ENCODE data around the gene SIPA1. TPM values are rescaled to one million over a fixed set of nuclear protein-coding genes. Genes with fewer than 3 reads are reported as not detected.
A peak's percentile ranks its signal among the peaks of the same experiment; 100 is the strongest.

SIPA1 gene
- total and polyA plus RNA-seq, 2 of the 8 experiments (the other 6 are each of a cell fraction or from before 2014, with no cell fraction given), result 35.3 to 72.2 TPM

- Histone ChIP-seq H3K18ac (ENCODE audit: extremely low read depth, low read length) (no peak overlapping the region), H2BK5ac (ENCODE audit: low read depth, low read length) (peak overlapping the region; percentile 40; the same call in 1 of the 2 replicates), H2AK5ac (ENCODE audit: low read depth, low read length) (no peak overlapping the region), H4K20me1 (replicated peaks in 1 of 2; ENCODE audit: control insufficient read depth in 1 of 2, insufficient read depth in 2 of 2, low read length in 2 of 2) (peaks cover 0 to 9% of the 10 kb centered on the region in 2 experiments), H3K23ac (ENCODE audit: insufficient read length) (no peak overlapping the region), H3K14ac (ENCODE audit: insufficient read length) (no peak overlapping the region), H4K8ac (ENCODE audit: extremely low read depth, insufficient read depth, low read length) (no peak overlapping the region; the same call in 1 of the 2 replicates), H3K56ac (replicated peaks; ENCODE audit: insufficient read length, low read depth, low read length) (no peak overlapping the region), H3K9me3 (ENCODE audit: insufficient read depth in 2 of 2, low read depth in 1 of 2, low read length in 1 of 2) (no peaks in the 10 kb centered on the region), H3K4me1 (replicated peaks in 1 of 4; ENCODE audit: control insufficient read depth in 3 of 4, insufficient read depth in 4 of 4, low read length in 3 of 4) (peaks cover 3 to 37% (median 22%) of the 10 kb centered on the region in 4 experiments), H3K9ac (replicated peaks in 1 of 4; ENCODE audit: extremely low read depth in 1 of 4, low read depth in 3 of 4, low read length in 3 of 4) (no peak overlapping the region), H2BK20ac (ENCODE audit: low read length) (no peak overlapping the region), H3K27ac (ENCODE audit: low read depth, low read length) (no peak overlapping the region), H2BK120ac (replicated peaks; ENCODE audit: low read depth, low read length) (no peak overlapping the region), H3K79me1 (ENCODE audit: low read depth, low read length) (no peaks in the 10 kb centered on the region; the same call in 1 of the 2 replicates), H3K4me3 (ENCODE audit: extremely low read depth in 1 of 4, insufficient read depth in 2 of 4, low read depth in 3 of 4, low read length in 4 of 4) (no peak overlapping the region), H4K5ac (ENCODE audit: insufficient read length, low read depth, low read length) (no peak overlapping the region), H3K23me2 (ENCODE audit: low read depth, low read length) (peaks cover 8% of the 10 kb centered on the region; the same call in 1 of the 2 replicates), H3K36me3 (ENCODE audit: control insufficient read depth in 2 of 4, insufficient read depth in 4 of 4, low read length in 3 of 4) (peaks cover 2 to 12% (median 6%) of the 10 kb centered on the region in 4 experiments; a peak in 6 of 8 replicates), H2AFZ (ENCODE audit: low read length) (no peak overlapping the region), H4K91ac (replicated peaks; ENCODE audit: insufficient read length, low read length) (no peak overlapping the region), H3K79me2 (ENCODE audit: control insufficient read depth in 1 of 2, insufficient read depth in 2 of 2, low read length in 2 of 2) (no peaks in the 10 kb centered on the region), H3K4me2 (ENCODE audit: insufficient read depth in 1 of 2, low read depth in 2 of 2, low read length in 2 of 2) (no peak overlapping the region; a peak in 1 of 4 replicates), H2BK15ac (ENCODE audit: low read length) (0 out of 2 replicates have a peak overlapping the region, but pooled peaks have one; percentile 16), H2BK12ac (ENCODE audit: low read depth, low read length) (0 out of 2 replicates have a peak overlapping the region, but pooled peaks have one; percentile 80), H3K4ac (replicated peaks; ENCODE audit: insufficient read length, low read depth, low read length) (no peak overlapping the region), H3K27me3 (replicated peaks in 1 of 4; ENCODE audit: control insufficient read depth in 3 of 4, extremely low read depth in 1 of 4, insufficient read depth in 3 of 4, low read length in 3 of 4) (peaks cover 0 to 4% (median 2%) of the 10 kb centered on the region in 4 experiments; a peak in 2 of 7 replicates)
- no peak for DNase-seq (ENCODE audit: low read depth in 1 of 2, low spot score in 2 of 2)
- FAIRE-seq, result no peak
- ChIA-PET POLR2A (ENCODE audit: partially characterized antibody) (interaction anchor here (1.1 to 6.9 kb wide), 6 partner anchors 10 to 218 kb away, joined by 3 to 56 read pairs (median 8); partner anchors contain the start of genes CFL1 and RELA), CTCF (ENCODE audit: partially characterized antibody) (interaction anchor here (0.8 to 2.4 kb wide), 8 partner anchors 12 to 984 kb away, joined by 3 to 12 read pairs (median 4); partner anchors contain the start of genes AP5B1 and KAT5)
- 94% methylated on average over 35 of the region's 35 CpGs; no CpG with 5 or more reads in 1 of the 2 experiments for WGBS, 2 experiments (ENCODE audit: extremely low coverage in 1 of 2, insufficient coverage in 1 of 2, insufficient read length in 1 of 2, insufficient replicate concordance in 2 of 2, low coverage in 1 of 2, low lambda C conversion rate in 2 of 2, missing lambda C conversion rate in 1 of 2)
- no peak for TF ChIP-seq ATF3 (IDR thresholded peaks at IDR 0.05; ENCODE audit: insufficient read depth, low read depth, low read length)
- no peak for TF ChIP-seq CHD1 (IDR thresholded peaks at IDR 0.05; ENCODE audit: low read depth, low read length)
- TF ChIP-seq ATF2 (IDR thresholded peaks at IDR 0.05; ENCODE audit: low read length), result no peak
- no peak for TF ChIP-seq CTCF (IDR thresholded peaks at IDR 0.05; ENCODE audit: control extremely low read depth in 1 of 3, insufficient read depth in 1 of 3, low read depth in 1 of 3, low read length in 3 of 3)
- no peak for TF ChIP-seq JUN (IDR thresholded peaks at IDR 0.05; ENCODE audit: low read depth, low read length)
These were observed 2.8 kb downstream of the SIPA1 start for GRCh38 chr11:65640483-65641296.

Measured in H1 (cell line).